Measurements from ENCODE around the gene UBE2Z. TPM values are rescaled to one million over a fixed set of nuclear protein-coding genes. Genes with fewer than 3 reads are reported as not detected.

Gene UBE2Z
- total RNA-seq, 6 experiments from 2014 or later = 19.6 to 30.9 (median 26.3) TPM

- Histone ChIP-seq H3K27ac (no peak overlapping the region), H3K36me3 (no peaks in the 10 kb centered on the region), H3K27me3 (no peaks in the 10 kb centered on the region), H3K4me3 (no peak overlapping the region), H3K9me3 (no peaks in the 10 kb centered on the region), H3K4me1 (peaks cover 0 to 26% (median 12%) of the 10 kb centered on the region in 4 donors)
- ATAC-seq (no peak), DNase-seq (no peak)
- TF ChIP-seq, protein P1, sequence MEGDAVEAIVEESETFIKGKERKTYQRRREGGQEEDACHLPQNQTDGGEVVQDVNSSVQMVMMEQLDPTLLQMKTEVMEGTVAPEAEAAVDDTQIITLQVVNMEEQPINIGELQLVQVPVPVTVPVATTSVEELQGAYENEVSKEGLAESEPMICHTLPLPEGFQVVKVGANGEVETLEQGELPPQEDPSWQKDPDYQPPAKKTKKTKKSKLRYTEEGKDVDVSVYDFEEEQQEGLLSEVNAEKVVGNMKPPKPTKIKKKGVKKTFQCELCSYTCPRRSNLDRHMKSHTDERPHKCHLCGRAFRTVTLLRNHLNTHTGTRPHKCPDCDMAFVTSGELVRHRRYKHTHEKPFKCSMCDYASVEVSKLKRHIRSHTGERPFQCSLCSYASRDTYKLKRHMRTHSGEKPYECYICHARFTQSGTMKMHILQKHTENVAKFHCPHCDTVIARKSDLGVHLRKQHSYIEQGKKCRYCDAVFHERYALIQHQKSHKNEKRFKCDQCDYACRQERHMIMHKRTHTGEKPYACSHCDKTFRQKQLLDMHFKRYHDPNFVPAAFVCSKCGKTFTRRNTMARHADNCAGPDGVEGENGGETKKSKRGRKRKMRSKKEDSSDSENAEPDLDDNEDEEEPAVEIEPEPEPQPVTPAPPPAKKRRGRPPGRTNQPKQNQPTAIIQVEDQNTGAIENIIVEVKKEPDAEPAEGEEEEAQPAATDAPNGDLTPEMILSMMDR (IDR thresholded peaks at IDR 0.05) = no peak
- TF ChIP-seq POLR2A (IDR thresholded peaks at IDR 0.05) = no peak
- 60% methylated on average over 5 of the region's 5 CpGs for WGBS (ENCODE audit: insufficient coverage, low coverage, low lambda C conversion rate, missing lambda C conversion rate)
- intact Hi-C loops (cut with DNase I) = no loop called here
Observed at GRCh38 chr17:48873696-48874443, 34.3 kb upstream of the UBE2Z start.

GRCh38 chr17:48878920-48879898 lies 29.0 kb upstream of the UBE2Z start:
- no peak for TF ChIP-seq POLR2A (IDR thresholded peaks at IDR 0.05)
- TF ChIP-seq, protein P1 (IDR thresholded peaks at IDR 0.05) = peak; percentile 91 to 96 (median 93)
- Histone ChIP-seq H3K9me3 (no peaks in the 10 kb centered on the region), H3K27ac (no peak overlapping the region), H3K36me3 (no peaks in the 10 kb centered on the region), H3K4me3 (no peak overlapping the region), H3K27me3 (no peaks in the 10 kb centered on the region), H3K4me1 (no peaks in the 10 kb centered on the region)
- DNase-seq = peak in 1 of 3 donors; percentile 59
- ATAC-seq = peak; percentile 92 to 97 (median 95)
- 7% methylated on average over 11 of the region's 12 CpGs for WGBS (ENCODE audit: insufficient coverage, low coverage, low lambda C conversion rate, missing lambda C conversion rate)
- intact Hi-C loops (cut with DNase I) = loop anchor here (5.0 kb wide), 2 partner anchors 62 to 72 kb away; partner anchors contain the start of gene TTLL6 (in 1 of the 2)

DNA sequence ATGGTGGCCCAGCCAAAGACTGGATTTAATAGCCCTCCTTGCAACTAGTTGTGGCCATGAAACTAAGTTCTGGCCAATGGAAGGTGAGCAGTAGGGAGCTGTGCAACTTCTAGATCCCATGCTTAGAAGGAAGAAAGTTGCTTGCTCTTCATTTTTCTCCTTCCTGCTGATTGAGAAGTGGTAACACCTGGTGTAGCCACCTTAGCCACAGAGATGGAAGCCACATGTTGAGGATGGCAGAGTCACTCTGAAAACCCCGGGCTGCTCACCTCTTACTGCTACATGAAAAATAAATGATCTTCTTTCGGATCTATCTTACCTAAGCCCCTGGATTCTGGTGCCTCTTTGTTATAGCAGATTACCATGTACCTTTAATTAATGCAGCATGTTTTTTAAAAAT lies 25.9 kb upstream of the UBE2Z start:
- H3K36me3 ChIP-seq = no peaks in the 10 kb centered on the region
- 68% methylated on average over 2 of the region's 2 CpGs for WGBS (ENCODE audit: insufficient coverage, low coverage, low lambda C conversion rate, missing lambda C conversion rate)
- no peak for TF ChIP-seq POLR2A (IDR thresholded peaks at IDR 0.05)
- TF ChIP-seq, protein P1 (IDR thresholded peaks at IDR 0.05) = no peak
- no peak overlapping the region for H3K4me3 ChIP-seq
- no peak overlapping the region for H3K27ac ChIP-seq
- H3K27me3 ChIP-seq = no peaks in the 10 kb centered on the region
- DNase-seq (no peak), ATAC-seq (no peak)
- no peaks in the 10 kb centered on the region for H3K4me1 ChIP-seq
- intact Hi-C loops (cut with DNase I) = loop anchor here (5.0 to 10.0 kb wide), 3 partner anchors 153 to 207 kb away; partner anchors contain the start of genes PRAC1 (in 1 of the 2) and PRAC2 (in 1 of the 2)
- no peaks in the 10 kb centered on the region for H3K9me3 ChIP-seq

- DNase-seq (no peak), ATAC-seq (no peak)
- Histone ChIP-seq H3K27ac (no peak overlapping the region), H3K27me3 (no peaks in the 10 kb centered on the region), H3K9me3 (no peaks in the 10 kb centered on the region), H3K4me3 (no peak overlapping the region), H3K4me1 (no peaks in the 10 kb centered on the region), H3K36me3 (no peaks in the 10 kb centered on the region)
- intact Hi-C loops (cut with DNase I) = loop anchor here (5.0 to 10.0 kb wide), 3 partner anchors 152 to 208 kb away; partner anchors contain the start of genes PRAC1 (in 1 of the 2) and PRAC2 (in 1 of the 2)
- WGBS (ENCODE audit: insufficient coverage, low coverage, low lambda C conversion rate, missing lambda C conversion rate) = 61% methylated on average over 10 of the region's 10 CpGs
- TF ChIP-seq POLR2A (IDR thresholded peaks at IDR 0.05) = no peak
- TF ChIP-seq, protein P1 (IDR thresholded peaks at IDR 0.05) = no peak
Observed at GRCh38 chr17:48883171-48883570, 25.0 kb upstream of the UBE2Z start.

Data from right lobe of liver (tissue), 6 donors.